ENCODE measurements around the gene HMGN2.

Gene HMGN2

GRCh38 chr1:26493938-26494337 is 21.7 kb downstream of the HMGN2 start:
- Histone ChIP-seq H3K9ac (ENCODE audit: low read length) (no peak overlapping the region), H3K4me3 (ENCODE audit: insufficient read depth, low read length, poor library complexity, severe bottlenecking) (no peak overlapping the region), H3K27me3 (ENCODE audit: low read length) (no peaks in the 10 kb centered on the region), H3K4me2 (ENCODE audit: low read depth, low read length, poor library complexity, severe bottlenecking) (no peak overlapping the region), H4K20me1 (ENCODE audit: low read depth, low read length) (no peaks in the 10 kb centered on the region), H3F3A (ENCODE audit: insufficient read depth) (peaks cover 11% of the 10 kb centered on the region), H3K36me3 (ENCODE audit: low read length) (no peaks in the 10 kb centered on the region), H3K27ac (ENCODE audit: low read depth, low read length) (no peak overlapping the region), H3K9me2 (replicated peaks; ENCODE audit: insufficient read depth, low read length) (no peaks in the 10 kb centered on the region), H2AFZ (ENCODE audit: low read depth, low read length, severe bottlenecking) (no peak overlapping the region), H3K79me2 (ENCODE audit: insufficient read depth, low read length) (no peaks in the 10 kb centered on the region), H3K9me3 (ENCODE audit: insufficient read depth, low read length) (no peaks in the 10 kb centered on the region)
- no peak for TF ChIP-seq CTCF (IDR thresholded peaks at IDR 0.05; ENCODE audit: insufficient read depth, low read length, poor library complexity, severe bottlenecking)

- Histone ChIP-seq H3F3A (ENCODE audit: insufficient read depth) (peaks cover 15% of the 10 kb centered on the region), H3K9me2 (replicated peaks; ENCODE audit: insufficient read depth, low read length) (no peaks in the 10 kb centered on the region), H4K20me1 (ENCODE audit: low read depth, low read length) (no peaks in the 10 kb centered on the region), H3K4me2 (ENCODE audit: low read depth, low read length, poor library complexity, severe bottlenecking) (no peak overlapping the region), H3K4me3 (ENCODE audit: insufficient read depth, low read length, poor library complexity, severe bottlenecking) (no peak overlapping the region), H3K27ac (ENCODE audit: low read depth, low read length) (no peak overlapping the region), H3K27me3 (ENCODE audit: low read length) (no peaks in the 10 kb centered on the region), H2AFZ (ENCODE audit: low read depth, low read length, severe bottlenecking) (no peak overlapping the region), H3K9me3 (ENCODE audit: insufficient read depth, low read length) (no peaks in the 10 kb centered on the region), H3K79me2 (ENCODE audit: insufficient read depth, low read length) (no peaks in the 10 kb centered on the region), H3K36me3 (ENCODE audit: low read length) (no peaks in the 10 kb centered on the region), H3K9ac (ENCODE audit: low read length) (no peak overlapping the region)
- TF ChIP-seq CTCF (IDR thresholded peaks at IDR 0.05; ENCODE audit: insufficient read depth, low read length, poor library complexity, severe bottlenecking) (no peak), EZH2phosphoT487 (conservative IDR thresholded peaks at IDR 0.05; ENCODE audit: low read length) (no peak)
Observed at GRCh38 chr1:26496861-26497260, 24.6 kb downstream of the HMGN2 start.

GRCh38 chr1:26498894-26499293 is 26.7 kb downstream of the HMGN2 start:
- no peaks in the 10 kb centered on the region for H3K27me3 ChIP-seq (ENCODE audit: low read length)
- H3K79me2 ChIP-seq (ENCODE audit: insufficient read depth, low read length), result no peaks in the 10 kb centered on the region
- H3K4me3 ChIP-seq (ENCODE audit: insufficient read depth, low read length, poor library complexity, severe bottlenecking), result no peak overlapping the region
- peaks cover 21% of the 10 kb centered on the region for H3F3A ChIP-seq (ENCODE audit: insufficient read depth)
- H4K20me1 ChIP-seq (ENCODE audit: low read depth, low read length), result no peaks in the 10 kb centered on the region
- H3K4me2 ChIP-seq (ENCODE audit: low read depth, low read length, poor library complexity, severe bottlenecking), result no peak overlapping the region
- no peak for TF ChIP-seq EZH2phosphoT487 (conservative IDR thresholded peaks at IDR 0.05; ENCODE audit: low read length)
- no peak for TF ChIP-seq CTCF (IDR thresholded peaks at IDR 0.05; ENCODE audit: insufficient read depth, low read length, poor library complexity, severe bottlenecking)
- H3K9me2 ChIP-seq (replicated peaks; ENCODE audit: insufficient read depth, low read length), result no peaks in the 10 kb centered on the region
- no peaks in the 10 kb centered on the region for H3K36me3 ChIP-seq (ENCODE audit: low read length)
- H3K9me3 ChIP-seq (ENCODE audit: insufficient read depth, low read length), result no peaks in the 10 kb centered on the region
- no peak overlapping the region for H2AFZ ChIP-seq (ENCODE audit: low read depth, low read length, severe bottlenecking)
- no peak overlapping the region for H3K9ac ChIP-seq (ENCODE audit: low read length)
- H3K27ac ChIP-seq (ENCODE audit: low read depth, low read length), result no peak overlapping the region

Measured in SU-DHL-6 (cell line).